Epithelial cell of esophagus (primary cell): ENCODE results near the gene RPL7A.

ENCODE experiments used
- DNase-seq: peaks from one replicate; pipeline ENCODE4 v3.0.0; 2010; ENCODE audit warnings: low read depth
- H3K4me3 ChIP-seq: 2 replicates; pipeline ENCODE4 v1.5.1; 2011; ENCODE audit warnings: mild to moderate bottlenecking, low read length, control low read depth
- CTCF ChIP-seq: IDR thresholded peaks from 2 replicates; pipeline ENCODE4 v1.5.1; 2011; ENCODE audit warnings: low read depth, mild to moderate bottlenecking, low read length, control low read depth, inconsistent platforms; ENCODE audit not compliant: insufficient read depth; ENCODE audit errors: missing control alignments

The RPL7A gene

GRCh38 chr9:133382507-133383141 lies 34.6 kb downstream of the RPL7A start:
- H3K4me3 ChIP-seq: no peak overlapping the region
- TF ChIP-seq CTCF: no peak
- DNase-seq: no peak

- DNase-seq: no peak
- no peak overlapping the region for H3K4me3 ChIP-seq
- TF ChIP-seq CTCF: no peak
Observed at GRCh38 chr9:133383438-133383837, 35.4 kb downstream of the RPL7A start.

- H3K4me3 ChIP-seq: no peak overlapping the region
- no peak for TF ChIP-seq CTCF
- DNase-seq: no peak
Observed at GRCh38 chr9:133384736-133385321, 36.8 kb downstream of the RPL7A start.

GRCh38 chr9:133385452-133385851 lies 37.4 kb downstream of the RPL7A start:
- no peak for TF ChIP-seq CTCF
- H3K4me3 ChIP-seq: no peak overlapping the region
- DNase-seq: no peak

GRCh38 chr9:133386338-133386737 lies 38.3 kb downstream of the RPL7A start:
- no peak for TF ChIP-seq CTCF
- H3K4me3 ChIP-seq: no peak overlapping the region
- DNase-seq: no peak

GRCh38 chr9:133387680-133388079 lies 39.7 kb downstream of the RPL7A start:
- no peak overlapping the region for H3K4me3 ChIP-seq
- no peak for TF ChIP-seq CTCF
- DNase-seq: peak; percentile 92

GRCh38 chr9:133389025-133389557 lies 41.1 kb downstream of the RPL7A start:
- H3K4me3 ChIP-seq: no peak overlapping the region
- DNase-seq: no peak
- TF ChIP-seq CTCF: no peak
